Mucosa of gallbladder (tissue), 1 donor: Measurements from ENCODE around the gene DHRS1. TPM values are rescaled to one million over a fixed set of nuclear protein-coding genes. Genes with fewer than 3 reads are reported as not detected.
"Not testable (repeated sequence)": the region's sequence is repeated elsewhere in the genome, so short reads cannot be mapped to it uniquely, and the experiment has no call there.

Experiments
- DNase-seq: peaks from one replicate; pipeline ENCODE4 v3.0.0-alpha.2; 2020; ENCODE audit warnings: low spot score
- total RNA-seq: library from RNA; stranded (reverse); gene quantifications from one replicate; pipeline ENCODE4 v1.2.1, GENCODE V29; 2021
- donor health status: DM: no; HTN: no; CAD: no.

DHRS1 gene
- total RNA-seq, 1 donor from 2014 or later = 39.2 TPM

- no peak for DNase-seq
These were observed 52.2 kb downstream of the DHRS1 start for GRCh38 chr14:24247422-24247821.

GRCh38 chr14:24246765-24247212, 52.8 kb downstream of the DHRS1 start:
- no peak for DNase-seq

GRCh38 chr14:24245350-24245749, 54.2 kb downstream of the DHRS1 start:
- not testable (repeated sequence) for DNase-seq

GRCh38 chr14:24243336-24243836, 56.2 kb downstream of the DHRS1 start:
- peak; percentile 67 for DNase-seq

- peak; percentile 93 for DNase-seq
These were observed 57.6 kb downstream of the DHRS1 start for GRCh38 chr14:24241829-24242443.

Other genes with a start within 250 kb of the DHRS1 start
- 1.6 TPM for gene CARMIL3, start 247.8 kb downstream of the DHRS1 start, total RNA-seq
- gene CPNE6, start 228.2 kb downstream of the DHRS1 start, total RNA-seq = 2.2 TPM
- 28.9 TPM for gene PCK2, start 205.5 kb downstream of the DHRS1 start, total RNA-seq
- 91.8 TPM for gene DCAF11, start 185.0 kb downstream of the DHRS1 start, total RNA-seq
- gene NRL, start 184.8 kb downstream of the DHRS1 start, total RNA-seq = 2.8 TPM
- 0.81 TPM for gene FITM1, start 169.1 kb downstream of the DHRS1 start, total RNA-seq
- 161 TPM for gene PSME1, start 163.6 kb downstream of the DHRS1 start, total RNA-seq
- gene EMC9, start 158.2 kb downstream of the DHRS1 start, total RNA-seq = 24.0 TPM
- gene PSME2, start 153.2 kb downstream of the DHRS1 start, total RNA-seq = 106 TPM
- gene RNF31, start 152.3 kb downstream of the DHRS1 start, total RNA-seq = 60.7 TPM
- 148 TPM for gene IRF9, start 138.5 kb downstream of the DHRS1 start, total RNA-seq
- gene REC8, start 127.7 kb downstream of the DHRS1 start, total RNA-seq = 208 TPM
- gene IPO4, start 111.0 kb downstream of the DHRS1 start, total RNA-seq = 23.0 TPM
- 94.1 TPM for gene TM9SF1, start 104.3 kb downstream of the DHRS1 start, total RNA-seq
- gene TSSK4, start 94.1 kb downstream of the DHRS1 start, total RNA-seq = 0.40 TPM
- 53.0 TPM for gene CHMP4A, start 86.3 kb downstream of the DHRS1 start, total RNA-seq
- 20.3 TPM for gene MDP1, start 83.7 kb downstream of the DHRS1 start, total RNA-seq
- gene NEDD8, start 67.4 kb downstream of the DHRS1 start, total RNA-seq = 121 TPM
- gene GMPR2, start 66.9 kb downstream of the DHRS1 start, total RNA-seq = 91.6 TPM
- gene TINF2, start 57.2 kb downstream of the DHRS1 start, total RNA-seq = 61.8 TPM
- gene TGM1, start 36.6 kb downstream of the DHRS1 start, total RNA-seq = 3.0 TPM
- 36.0 TPM for gene RABGGTA, start 28.2 kb downstream of the DHRS1 start, total RNA-seq
- 24.7 TPM for gene NOP9, start 70 bp upstream of the DHRS1 start, total RNA-seq
- gene CIDEB, start 8.2 kb upstream of the DHRS1 start, total RNA-seq = 25.6 TPM
- 6.1 TPM for gene LTB4R2, start 10.4 kb upstream of the DHRS1 start, total RNA-seq
- gene LTB4R, start 11.7 kb upstream of the DHRS1 start, total RNA-seq = 6.5 TPM
- gene ADCY4, start 35.3 kb upstream of the DHRS1 start, total RNA-seq = 29.0 TPM
- 56.5 TPM for gene RIPK3, start 40.2 kb upstream of the DHRS1 start, total RNA-seq
- gene NFATC4, start 68.4 kb upstream of the DHRS1 start, total RNA-seq = 148 TPM
- gene NYNRIN, start 99.2 kb upstream of the DHRS1 start, total RNA-seq = 30.6 TPM
- 14.0 TPM for gene CBLN3, start 129.9 kb upstream of the DHRS1 start, total RNA-seq
- 93.4 TPM for gene KHNYN, start 130.2 kb upstream of the DHRS1 start, total RNA-seq
- gene SDR39U1, start 143.0 kb upstream of the DHRS1 start, total RNA-seq = 64.8 TPM
- gene CMA1, start 208.5 kb upstream of the DHRS1 start, total RNA-seq = 0.29 TPM